HEK293 (cell line): Measurements from ENCODE around the gene NEO1.

Source experiments
- CTCF ChIP-seq: fragments of 450-650 bp; formaldehyde crosslinking; IDR thresholded peaks from 2 replicates; pipeline ENCODE4 v1.5.1; 2016; ENCODE audit warnings: missing biosample characterization, missing genetic modification characterization
- TCF7L2 ChIP-seq: IDR thresholded peaks from 2 replicates; pipeline ENCODE4 v1.6.1; 2011; ENCODE audit warnings: low read depth, mild to moderate bottlenecking, inconsistent platforms, low read length, moderate library complexity, borderline replicate concordance
- YY2 ChIP-seq: fragments of 450-650 bp; formaldehyde crosslinking; IDR thresholded peaks from 2 replicates; pipeline ENCODE4 v1.5.1; 2016; ENCODE audit warnings: missing biosample characterization, missing genetic modification characterization
- ZBTB21 ChIP-seq: fragments of 450-650 bp; formaldehyde crosslinking; IDR thresholded peaks from 2 replicates; pipeline ENCODE4 v1.5.1; 2017; ENCODE audit warnings: missing biosample characterization, missing genetic modification characterization
- ZBTB8A ChIP-seq: fragments of 450-650 bp; formaldehyde crosslinking; IDR thresholded peaks from 2 replicates; pipeline ENCODE4 v1.5.1; 2016; ENCODE audit warnings: missing biosample characterization, missing genetic modification characterization
- ZFP41 ChIP-seq: fragments of 450-650 bp; formaldehyde crosslinking; IDR thresholded peaks from 2 replicates; pipeline ENCODE4 v1.5.1; 2016; ENCODE audit warnings: missing biosample characterization, missing genetic modification characterization, borderline replicate concordance
- ZNF354C ChIP-seq: fragments of 450-650 bp; formaldehyde crosslinking; IDR thresholded peaks from 2 replicates; pipeline ENCODE4 v1.5.1; 2016; ENCODE audit warnings: missing biosample characterization, missing genetic modification characterization, low read depth, borderline replicate concordance
- ZNF830 ChIP-seq: fragments of 450-650 bp; IDR thresholded peaks from 2 replicates; pipeline ENCODE4 v1.5.0; 2018; ENCODE audit warnings: missing biosample characterization, missing genetic modification characterization, low read depth, mild to moderate bottlenecking, moderate library complexity
- TF ChIP-seq, protein P1 (sequence below): fragments of 450-650 bp; formaldehyde crosslinking; IDR thresholded peaks from 2 replicates; pipeline ENCODE4 v1.5.1; 2016; ENCODE audit warnings: missing biosample characterization, missing genetic modification characterization

DNA sequence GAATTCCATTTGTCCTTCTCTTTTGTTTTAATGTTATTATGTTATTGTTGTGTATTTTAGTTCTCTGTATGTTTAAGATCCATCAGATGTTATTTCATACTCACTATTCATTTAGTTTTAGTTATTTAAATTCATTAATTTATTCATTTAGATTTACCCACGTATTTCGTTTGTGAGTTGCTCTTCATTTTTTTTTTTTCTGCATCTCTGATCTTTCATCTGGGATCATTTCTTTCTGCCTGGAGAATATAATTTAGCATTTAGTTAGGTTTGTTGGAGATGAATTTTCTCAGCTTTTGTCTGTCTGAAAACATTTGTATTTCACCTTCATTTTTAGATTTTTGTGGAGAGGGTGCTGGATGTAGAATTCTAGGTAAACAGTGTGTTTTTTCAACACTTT lies 12.9 kb downstream of the NEO1 start:
- TF ChIP-seq CTCF (tag by site-specific recombination) (no peak), YY2 (no peak), TCF7L2 (no peak), ZFP41 (no peak), ZBTB8A (no peak), ZNF354C (tag by site-specific recombination) (no peak), ZNF830 (tag by site-specific recombination) (no peak), ZBTB21 (tag by site-specific recombination) (no peak)
- TF ChIP-seq, protein P1, sequence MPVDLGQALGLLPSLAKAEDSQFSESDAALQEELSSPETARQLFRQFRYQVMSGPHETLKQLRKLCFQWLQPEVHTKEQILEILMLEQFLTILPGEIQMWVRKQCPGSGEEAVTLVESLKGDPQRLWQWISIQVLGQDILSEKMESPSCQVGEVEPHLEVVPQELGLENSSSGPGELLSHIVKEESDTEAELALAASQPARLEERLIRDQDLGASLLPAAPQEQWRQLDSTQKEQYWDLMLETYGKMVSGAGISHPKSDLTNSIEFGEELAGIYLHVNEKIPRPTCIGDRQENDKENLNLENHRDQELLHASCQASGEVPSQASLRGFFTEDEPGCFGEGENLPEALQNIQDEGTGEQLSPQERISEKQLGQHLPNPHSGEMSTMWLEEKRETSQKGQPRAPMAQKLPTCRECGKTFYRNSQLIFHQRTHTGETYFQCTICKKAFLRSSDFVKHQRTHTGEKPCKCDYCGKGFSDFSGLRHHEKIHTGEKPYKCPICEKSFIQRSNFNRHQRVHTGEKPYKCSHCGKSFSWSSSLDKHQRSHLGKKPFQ (tag by site-specific recombination) = no peak
